Epithelial cell of proximal tubule (primary cell): ENCODE data around the gene OR6B2. TPM values are rescaled to one million over a fixed set of nuclear protein-coding genes. Genes with fewer than 3 reads are reported as not detected.

Source experiments
- DNase-seq: peaks from one replicate; pipeline ENCODE4 v3.0.0-alpha.2; 2011; ENCODE audit warnings: low read depth
- H3K4me3 ChIP-seq: 2 replicates; pipeline ENCODE4 v1.5.1; 2011; ENCODE audit warnings: low read depth, mild to moderate bottlenecking, low read length
- CTCF ChIP-seq: conservative IDR thresholded peaks from 2 replicates; pipeline ENCODE4 v1.5.1; 2012; ENCODE audit warnings: low read depth, mild to moderate bottlenecking, low read length
- total RNA-seq: library from RNA; depleted of rRNA; stranded (reverse); fragments of >200 nt; gene quantifications from 2 replicates; pipeline ENCODE4 v1.2.3, GENCODE V29; 2015

OR6B2 gene
- total RNA-seq = not detected in 2 replicates

GRCh38 chr2:240030379-240031094 lies at the start of gene OR6B2:
OR6B2 (minus strand) TSS chr2:240030429; CDS start chr2:240030429, 0 bp downstream.
- H3K4me3 ChIP-seq = no peak within 1 kb of the TSS
- no peak for DNase-seq

DNA sequence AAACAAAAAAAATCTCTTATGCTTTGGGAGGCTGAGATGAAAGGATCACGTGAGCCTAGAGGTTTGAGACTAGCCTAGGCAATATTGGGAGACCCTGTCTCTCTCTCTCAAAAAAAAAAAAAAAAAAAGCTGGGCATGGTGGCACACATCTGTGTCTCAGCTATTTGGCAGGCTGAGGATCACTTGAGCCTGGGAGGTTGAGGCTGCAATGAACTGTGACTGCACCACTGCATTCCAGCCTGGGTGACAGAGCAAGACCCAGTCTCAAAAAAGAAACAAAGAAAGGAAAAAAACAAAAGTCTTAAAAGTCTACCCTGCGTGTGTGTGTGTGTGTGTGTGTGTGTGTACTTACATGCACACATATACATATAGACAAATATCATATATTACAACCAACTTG lies 48.4 kb upstream of the OR6B2 start:
- no peak for DNase-seq
- no peak for TF ChIP-seq CTCF
- no peak overlapping the region for H3K4me3 ChIP-seq

More at GRCh38 chr2:240030379-240031094, at the start of gene OR6B2:
- TF ChIP-seq CTCF = no peak

- DNase-seq = no peak
- H3K4me3 ChIP-seq = no peak overlapping the region
- no peak for TF ChIP-seq CTCF
These were observed 47.2 kb upstream of the OR6B2 start for GRCh38 chr2:240077442-240077841.

DNA sequence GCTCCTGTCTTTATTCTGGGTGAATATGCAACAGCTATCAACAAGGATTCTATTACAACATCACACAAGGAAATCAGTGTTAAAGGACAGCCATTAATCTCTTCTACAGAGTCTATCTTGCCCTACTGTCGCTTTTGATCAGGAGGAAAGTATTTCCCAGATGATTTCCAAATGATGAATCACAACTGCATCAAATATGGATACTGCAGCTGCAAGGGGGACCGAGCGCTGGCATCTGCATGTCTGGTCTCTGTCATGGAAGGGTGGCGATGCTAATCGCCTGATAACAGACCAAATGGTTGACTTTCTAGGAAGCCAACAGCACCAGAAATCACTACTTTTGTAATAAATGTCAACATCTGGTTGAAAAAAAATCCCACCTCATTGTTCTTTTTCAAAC lies 44.3 kb upstream of the OR6B2 start:
- H3K4me3 ChIP-seq = no peak overlapping the region
- TF ChIP-seq CTCF = no peak
- no peak for DNase-seq

GRCh38 chr2:240070907-240071306 lies 40.7 kb upstream of the OR6B2 start:
- H3K4me3 ChIP-seq = no peak overlapping the region
- no peak for DNase-seq
- TF ChIP-seq CTCF = no peak

- no peak for DNase-seq
- H3K4me3 ChIP-seq = no peak overlapping the region
- no peak for TF ChIP-seq CTCF
These were observed 39.6 kb upstream of the OR6B2 start for GRCh38 chr2:240069829-240070228.

DNA sequence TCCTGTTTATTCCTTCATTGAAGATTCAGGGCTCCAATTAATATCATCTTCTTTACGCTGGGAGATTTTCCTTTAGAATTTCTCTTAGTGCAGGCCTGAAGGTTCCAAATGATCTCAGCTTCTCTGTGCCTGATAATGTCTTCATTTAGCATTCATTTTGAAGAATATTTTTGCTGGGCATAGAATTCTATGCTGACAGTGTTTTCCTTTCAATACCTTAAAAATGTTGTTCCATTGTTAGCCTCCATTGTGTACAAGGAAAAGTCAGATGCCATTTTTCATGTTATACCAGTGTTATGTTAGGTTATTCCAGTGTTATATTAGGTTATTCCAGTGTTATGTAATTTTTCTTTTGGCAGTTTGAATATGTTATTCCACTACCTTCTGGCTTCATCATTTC lies 38.0 kb upstream of the OR6B2 start:
- DNase-seq = no peak
- H3K4me3 ChIP-seq = no peak overlapping the region
- no peak for TF ChIP-seq CTCF
